CD1c-positive myeloid dendritic cell (primary cell): ENCODE results near the gene EIF3CL.
"Not testable (repeated sequence)": the region's sequence is repeated elsewhere in the genome, so short reads cannot be mapped to it uniquely, and the experiment has no call there.

Experiments used
- DNase-seq: peaks from one replicate; pipeline ENCODE4 v3.0.0-alpha.2; 2016; ENCODE audit errors: extremely low spot score

Gene EIF3CL, protein sequence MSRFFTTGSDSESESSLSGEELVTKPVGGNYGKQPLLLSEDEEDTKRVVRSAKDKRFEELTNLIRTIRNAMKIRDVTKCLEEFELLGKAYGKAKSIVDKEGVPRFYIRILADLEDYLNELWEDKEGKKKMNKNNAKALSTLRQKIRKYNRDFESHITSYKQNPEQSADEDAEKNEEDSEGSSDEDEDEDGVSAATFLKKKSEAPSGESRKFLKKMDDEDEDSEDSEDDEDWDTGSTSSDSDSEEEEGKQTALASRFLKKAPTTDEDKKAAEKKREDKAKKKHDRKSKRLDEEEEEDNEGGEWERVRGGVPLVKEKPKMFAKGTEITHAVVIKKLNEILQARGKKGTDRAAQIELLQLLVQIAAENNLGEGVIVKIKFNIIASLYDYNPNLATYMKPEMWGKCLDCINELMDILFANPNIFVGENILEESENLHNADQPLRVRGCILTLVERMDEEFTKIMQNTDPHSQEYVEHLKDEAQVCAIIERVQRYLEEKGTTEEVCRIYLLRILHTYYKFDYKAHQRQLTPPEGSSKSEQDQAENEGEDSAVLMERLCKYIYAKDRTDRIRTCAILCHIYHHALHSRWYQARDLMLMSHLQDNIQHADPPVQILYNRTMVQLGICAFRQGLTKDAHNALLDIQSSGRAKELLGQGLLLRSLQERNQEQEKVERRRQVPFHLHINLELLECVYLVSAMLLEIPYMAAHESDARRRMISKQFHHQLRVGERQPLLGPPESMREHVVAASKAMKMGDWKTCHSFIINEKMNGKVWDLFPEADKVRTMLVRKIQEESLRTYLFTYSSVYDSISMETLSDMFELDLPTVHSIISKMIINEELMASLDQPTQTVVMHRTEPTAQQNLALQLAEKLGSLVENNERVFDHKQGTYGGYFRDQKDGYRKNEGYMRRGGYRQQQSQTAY

DNA sequence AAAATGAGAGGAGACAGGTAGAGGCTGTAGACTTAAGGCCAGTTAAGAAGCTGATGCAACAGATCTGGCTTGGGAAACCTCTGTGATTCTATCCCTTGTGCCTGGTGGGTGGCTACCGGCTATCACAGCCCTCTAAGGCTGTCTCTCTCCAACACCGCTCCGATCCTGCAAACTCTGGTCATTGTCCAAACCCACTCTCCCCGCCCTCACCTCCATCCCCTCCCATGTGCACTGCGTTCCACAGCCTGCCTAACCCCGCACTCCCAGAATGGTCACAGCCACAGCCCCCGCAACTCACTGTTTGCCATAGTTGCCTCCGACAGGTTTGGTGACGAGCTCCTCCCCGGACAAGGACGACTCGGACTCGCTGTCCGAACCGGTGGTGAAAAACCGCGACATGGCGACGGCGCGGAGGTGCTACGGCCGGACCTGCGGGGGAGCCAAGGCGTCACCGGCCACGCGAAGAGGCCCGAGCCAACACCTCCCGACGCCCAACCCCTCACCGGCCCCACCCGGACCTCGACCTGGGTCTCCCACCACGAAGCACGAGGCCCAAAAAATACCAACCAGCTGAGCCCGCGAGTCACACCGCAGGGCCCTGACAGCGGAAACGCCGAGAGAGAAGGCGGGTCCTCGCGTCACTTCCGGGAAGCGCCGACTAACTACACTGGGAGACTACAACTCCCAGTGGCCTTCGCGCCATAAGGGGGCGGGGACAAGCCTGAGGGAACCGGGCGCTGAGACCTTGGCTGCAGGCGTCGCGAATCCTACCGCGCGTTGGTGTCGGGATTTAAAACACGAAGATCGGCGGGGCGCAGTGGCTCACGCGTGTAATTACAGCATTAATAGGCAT, at the start of gene EIF3CL:
EIF3CL (minus strand) TSS at position 622 of the 853 bp plus-strand sequence; CDS start at position 399, 223 bp downstream.
- DNase-seq, result not testable (repeated sequence)

DNA sequence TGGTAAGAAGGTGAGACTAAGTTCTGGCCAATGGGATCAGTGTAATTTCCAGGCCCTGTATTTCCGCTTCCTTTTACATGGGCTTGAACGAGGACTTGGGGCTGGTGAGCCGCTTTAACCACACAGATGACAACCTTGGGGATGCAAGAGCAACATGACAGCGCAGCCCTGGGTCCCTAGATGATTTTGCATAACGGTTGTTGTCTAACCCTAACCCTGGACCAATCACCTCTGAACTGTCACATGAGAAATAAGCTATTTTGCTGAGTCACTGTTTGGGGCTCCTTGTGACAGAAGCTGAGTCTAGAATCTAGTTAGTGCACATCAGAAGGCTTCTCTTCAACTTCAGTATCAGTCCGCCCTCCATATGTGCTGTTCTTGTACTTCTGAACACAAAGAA, 43.4 kb upstream of the EIF3CL start:
- not testable (repeated sequence) for DNase-seq

DNA sequence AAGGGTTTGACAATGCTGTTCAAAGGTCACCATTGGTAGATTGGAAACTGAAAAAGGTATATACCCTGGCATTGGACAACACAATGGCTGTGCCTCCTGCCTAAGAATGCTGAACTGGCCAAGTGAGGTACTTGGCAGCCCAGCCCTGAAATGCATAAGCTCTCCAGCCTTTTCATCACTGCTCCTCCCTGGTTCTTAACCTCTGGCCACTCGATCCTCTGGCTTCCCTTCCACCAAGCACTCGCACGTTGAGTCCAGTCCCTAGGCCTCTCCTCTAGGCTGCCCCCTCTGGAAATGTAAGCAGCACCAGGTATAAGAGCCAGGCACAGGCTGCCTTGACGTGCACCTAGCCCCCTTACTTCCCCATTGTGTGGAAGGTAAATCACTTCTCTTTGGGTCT, 42.7 kb upstream of the EIF3CL start:
- DNase-seq, result not testable (repeated sequence)

DNA sequence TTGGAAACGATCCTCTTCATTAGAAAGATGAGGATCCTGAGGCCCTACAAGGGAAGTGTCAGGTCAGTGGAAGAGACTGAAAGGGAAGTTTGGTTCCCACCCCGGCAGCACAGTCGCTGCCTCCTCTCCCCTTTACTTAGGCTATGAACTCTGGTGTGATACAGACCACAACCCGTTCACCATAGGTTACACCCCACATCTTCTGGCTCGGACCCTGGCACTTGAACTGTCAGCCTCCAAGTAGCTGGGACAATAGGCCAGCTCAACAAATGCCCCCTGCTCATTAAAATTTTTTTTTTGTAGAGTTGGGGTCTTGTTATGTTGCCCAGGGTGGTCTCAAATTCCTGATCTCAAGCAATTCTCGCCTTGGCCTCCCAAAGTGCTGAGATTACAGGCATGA, 40.3 kb upstream of the EIF3CL start:
- DNase-seq, result not testable (repeated sequence)

DNA sequence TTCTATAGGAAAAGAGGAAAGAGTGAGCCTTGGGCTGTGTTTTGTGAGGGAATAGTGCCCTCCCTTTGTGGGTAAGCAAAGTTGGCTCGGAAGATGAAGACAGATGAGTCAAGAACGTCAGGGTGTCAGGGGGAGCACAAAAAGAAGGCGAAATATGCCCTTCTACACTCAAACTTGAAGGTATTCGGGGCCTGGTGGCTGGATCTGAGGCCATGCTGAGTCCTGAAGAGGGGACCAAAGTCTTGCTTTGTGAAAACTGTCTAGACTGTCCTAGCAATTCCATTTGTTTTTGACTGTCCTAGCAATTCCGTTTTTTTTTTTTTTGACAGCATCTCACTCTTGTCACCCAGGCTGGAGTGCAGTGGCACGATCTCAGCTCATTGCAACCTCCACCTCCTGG, 35.3 kb upstream of the EIF3CL start:
- DNase-seq, result not testable (repeated sequence)

DNA sequence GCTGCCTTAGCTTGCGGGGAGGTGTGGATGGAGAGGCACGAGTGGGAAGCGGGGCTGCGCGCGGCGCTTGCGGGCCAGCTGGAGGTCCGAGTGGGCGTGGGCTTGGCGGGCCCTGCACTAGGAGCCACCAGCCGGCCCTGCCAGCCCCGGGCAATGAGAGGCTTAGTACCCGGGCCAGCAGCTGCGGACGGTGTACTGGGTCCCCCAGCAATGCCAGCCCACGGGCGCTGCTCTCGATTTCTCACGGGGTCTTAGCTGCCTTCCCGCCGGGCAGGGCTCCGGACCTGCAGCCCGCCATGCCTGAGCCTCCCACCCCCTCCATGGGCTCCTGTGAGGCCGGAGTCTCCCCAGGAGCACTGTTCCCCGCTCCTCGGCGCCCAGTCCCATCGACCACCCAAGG, 31.7 kb upstream of the EIF3CL start:
- not testable (repeated sequence) for DNase-seq

DNA sequence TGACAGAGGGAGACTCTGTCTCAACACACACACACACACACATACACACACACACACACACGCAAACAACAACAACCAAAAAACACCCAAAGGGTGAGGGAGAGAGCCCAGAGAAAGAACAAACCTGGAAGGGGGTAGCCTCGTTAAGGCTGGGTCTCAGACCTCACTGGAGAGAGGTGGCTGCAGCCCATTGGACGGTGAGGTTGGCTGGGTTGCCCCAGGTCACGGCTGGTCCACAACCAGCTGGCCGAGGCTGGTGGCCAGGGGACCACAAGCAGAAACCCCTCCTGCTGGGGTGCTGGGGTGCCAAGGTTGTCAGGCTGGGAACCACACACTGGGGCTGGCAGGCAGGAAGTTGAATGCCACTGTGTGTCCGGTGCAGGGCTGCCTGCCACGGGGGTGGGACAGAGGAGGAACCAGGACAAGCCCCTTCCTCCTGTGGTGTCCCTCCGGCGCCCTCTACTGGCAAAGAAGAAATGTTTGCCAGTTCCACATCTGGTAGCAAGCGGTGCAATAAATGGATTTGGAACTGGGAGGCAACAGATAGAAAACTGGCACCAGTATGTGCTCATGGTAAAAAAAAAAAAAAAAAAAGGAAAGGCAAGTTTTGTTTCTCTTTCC, 22.5 kb upstream of the EIF3CL start:
- DNase-seq, result not testable (repeated sequence)

DNA sequence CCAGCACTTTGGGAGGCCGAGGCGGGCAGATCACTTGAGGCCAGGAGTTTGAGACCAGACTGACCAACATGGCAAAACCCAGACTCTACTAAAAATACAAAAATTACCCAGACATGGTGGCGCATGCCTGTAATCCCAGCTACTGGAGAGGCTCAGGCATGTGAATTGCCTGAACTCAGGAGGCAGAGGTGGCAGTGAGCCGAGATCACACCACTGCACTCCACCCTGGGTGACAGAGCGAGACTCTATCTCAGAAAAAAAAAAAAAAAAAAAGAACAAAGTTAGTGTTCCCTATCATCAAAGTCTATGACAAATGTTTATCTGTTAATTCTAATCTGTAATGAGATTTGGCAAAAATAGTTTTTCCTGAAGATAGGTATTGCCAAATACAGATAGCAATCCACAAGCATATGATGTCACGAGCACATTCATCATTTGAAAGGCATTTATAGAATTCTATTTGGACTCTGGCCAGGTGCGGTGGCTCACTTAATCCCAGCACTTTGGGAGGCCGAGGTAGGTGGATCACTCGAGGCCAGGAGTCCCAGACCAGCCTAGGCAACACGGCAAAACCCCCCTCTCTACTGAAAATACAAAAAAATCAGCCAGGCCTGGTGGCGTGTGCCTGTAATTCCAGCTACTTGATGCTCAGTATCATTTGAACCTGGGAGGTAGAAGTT, 17.6 kb upstream of the EIF3CL start:
- DNase-seq, result not testable (repeated sequence)

DNA sequence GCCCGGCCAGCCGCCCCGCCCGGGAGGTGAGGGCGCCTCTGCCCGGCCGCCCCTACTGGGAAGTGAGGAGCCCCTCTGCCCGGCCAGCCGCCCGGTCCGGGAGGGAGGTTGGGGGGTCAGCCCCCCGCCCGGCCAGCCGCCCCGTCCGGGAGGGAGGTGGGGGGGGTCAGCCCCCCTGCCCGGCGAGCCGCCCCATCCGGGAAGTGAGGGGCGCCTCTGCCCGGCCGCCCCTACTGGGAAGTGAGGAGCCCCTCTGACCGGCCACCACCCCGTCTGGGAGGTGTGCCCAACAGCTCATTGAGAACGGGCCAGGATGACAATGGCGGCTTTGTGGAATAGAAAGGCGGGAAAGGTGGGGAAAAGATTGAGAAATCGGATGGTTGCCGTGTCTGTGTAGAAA, 13.4 kb upstream of the EIF3CL start:
- DNase-seq, result not testable (repeated sequence)

DNA sequence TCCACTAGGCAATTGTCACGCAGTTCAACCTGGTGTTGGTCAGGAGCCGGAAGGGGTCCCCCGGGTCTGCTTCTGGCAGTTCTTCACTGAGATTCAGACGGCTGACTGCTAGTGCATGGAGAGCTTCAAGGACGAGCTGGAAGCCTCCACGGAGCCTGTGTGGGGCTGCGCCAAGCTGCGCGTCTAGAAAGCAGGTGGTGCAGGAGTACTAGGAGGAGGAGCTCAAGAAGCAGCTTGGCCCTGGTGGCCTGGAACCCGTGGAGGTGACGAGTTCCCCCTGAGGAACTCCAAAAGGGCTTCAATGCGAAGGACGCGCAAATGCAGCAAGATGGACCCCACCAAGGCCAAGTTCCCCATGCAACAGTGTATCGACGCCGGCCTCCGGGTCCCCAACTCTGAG, 10.9 kb upstream of the EIF3CL start:
- DNase-seq, result not testable (repeated sequence)

DNA sequence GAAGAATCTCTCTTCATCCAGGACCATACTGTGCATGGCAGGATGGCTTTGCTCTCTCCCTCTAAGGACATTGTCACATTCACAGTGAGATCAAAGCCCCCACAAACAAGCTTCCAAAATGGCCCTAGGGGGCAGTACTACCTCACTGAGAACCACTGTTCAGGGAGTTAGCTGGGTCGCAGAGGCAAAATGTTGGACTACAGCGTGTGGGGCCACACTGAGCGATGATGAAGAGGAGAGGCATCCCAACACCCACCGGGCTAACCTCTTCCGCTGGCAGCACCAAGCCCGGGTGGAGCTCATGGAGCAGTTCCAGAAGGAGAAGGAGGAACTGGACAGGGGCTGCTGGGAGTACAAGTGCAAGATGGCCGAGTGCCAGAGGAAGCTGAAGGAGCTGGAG, 9.9 kb upstream of the EIF3CL start:
- DNase-seq, result not testable (repeated sequence)

DNA sequence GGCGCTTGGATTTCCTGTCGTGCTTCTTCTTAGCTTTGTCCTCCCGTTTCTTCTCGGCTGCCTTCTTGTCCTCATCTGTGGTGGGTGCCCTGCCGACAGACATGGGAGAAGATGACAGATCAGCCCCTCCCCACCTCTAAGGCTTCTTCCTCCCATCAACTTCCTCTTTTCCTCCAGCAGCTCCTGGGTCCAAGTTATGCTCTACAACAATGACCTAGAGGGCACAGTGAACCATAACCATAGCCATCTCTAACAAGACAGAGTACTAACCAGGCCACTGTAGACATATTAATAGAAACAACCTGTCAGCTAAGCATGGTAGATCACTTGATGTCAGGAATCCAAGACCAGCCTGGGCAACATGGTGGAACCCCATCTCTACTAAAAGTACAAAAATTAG, 11.6 kb downstream of the EIF3CL start:
- not testable (repeated sequence) for DNase-seq

DNA sequence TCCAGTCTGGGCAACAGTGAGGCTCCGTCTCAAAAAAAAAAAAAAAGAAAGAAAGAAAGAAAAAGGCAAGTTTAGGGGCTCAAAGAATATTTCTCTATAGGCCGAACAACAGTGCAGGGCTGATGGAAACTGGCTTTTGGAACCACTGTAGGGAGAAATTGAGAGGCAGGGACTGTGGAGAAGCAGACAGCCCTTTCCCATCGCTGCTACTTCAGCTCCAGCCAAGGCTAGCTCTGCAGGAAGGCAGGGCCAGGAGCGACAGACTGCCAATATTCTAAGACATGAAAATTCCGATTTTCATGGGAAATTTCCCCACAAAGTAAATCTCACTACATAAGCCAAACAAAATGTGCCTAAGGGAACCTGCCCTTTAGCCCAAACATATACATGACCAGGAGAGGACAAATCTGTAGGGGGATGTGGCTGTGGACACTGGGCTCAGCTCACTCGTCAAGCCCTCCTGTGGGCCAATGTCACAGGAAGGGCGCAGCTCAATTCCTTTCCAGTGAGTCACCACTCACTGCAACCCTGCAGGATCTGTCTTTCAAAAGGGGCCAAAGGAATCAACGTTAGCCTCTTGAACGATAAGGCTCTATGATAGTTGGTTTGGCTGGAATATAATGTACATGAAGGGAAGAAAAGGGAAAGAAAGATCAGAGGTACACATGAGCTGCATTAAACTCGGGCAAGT, 21.3 kb downstream of the EIF3CL start:
- not testable (repeated sequence) for DNase-seq

DNA sequence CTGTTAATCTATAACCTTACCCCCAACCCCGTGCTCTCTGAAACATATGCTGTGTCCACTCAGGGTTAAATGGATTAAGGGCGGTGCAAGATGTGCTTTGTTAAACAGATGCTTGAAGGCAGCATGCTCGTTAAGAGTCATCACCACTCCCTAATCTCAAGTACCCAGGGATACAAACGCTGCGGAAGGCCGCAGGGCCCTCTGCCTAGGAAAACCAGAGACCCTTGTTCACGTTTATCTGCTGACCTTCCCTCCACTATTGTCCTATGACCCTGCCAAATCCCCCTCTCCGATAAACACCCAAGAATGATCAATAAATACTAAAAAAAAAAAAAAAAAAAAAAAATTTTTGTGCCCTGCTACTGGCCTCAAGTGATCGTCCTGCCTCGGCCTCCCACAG, 25.8 kb downstream of the EIF3CL start:
- not testable (repeated sequence) for DNase-seq

DNA sequence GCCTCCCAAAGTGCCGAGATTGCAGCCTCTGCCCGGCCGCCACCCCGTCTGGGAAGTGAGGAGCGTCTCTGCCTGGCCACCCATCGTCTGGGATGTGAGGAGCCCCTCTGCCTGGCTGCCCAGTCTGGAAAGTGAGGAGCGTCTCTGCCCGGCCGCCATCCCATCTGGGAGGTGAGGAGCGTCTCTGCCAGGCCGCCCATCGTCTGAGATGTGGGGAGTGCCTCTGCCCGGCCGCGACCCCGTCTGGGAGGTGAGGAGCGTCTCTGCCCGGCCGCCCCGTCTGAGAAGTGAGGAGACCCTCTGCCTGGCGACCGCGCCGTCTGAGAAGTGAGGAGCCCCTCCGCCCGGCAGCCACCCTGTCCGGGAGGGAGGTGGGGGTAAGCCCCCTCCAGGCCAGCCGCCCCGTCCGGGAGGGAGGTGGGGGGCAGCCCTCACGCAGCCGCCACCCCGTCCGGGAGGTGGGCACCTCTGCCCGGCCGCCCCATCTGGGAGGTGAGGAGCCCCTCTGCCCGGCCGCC, 26.5 kb downstream of the EIF3CL start:
- DNase-seq, result not testable (repeated sequence)

DNA sequence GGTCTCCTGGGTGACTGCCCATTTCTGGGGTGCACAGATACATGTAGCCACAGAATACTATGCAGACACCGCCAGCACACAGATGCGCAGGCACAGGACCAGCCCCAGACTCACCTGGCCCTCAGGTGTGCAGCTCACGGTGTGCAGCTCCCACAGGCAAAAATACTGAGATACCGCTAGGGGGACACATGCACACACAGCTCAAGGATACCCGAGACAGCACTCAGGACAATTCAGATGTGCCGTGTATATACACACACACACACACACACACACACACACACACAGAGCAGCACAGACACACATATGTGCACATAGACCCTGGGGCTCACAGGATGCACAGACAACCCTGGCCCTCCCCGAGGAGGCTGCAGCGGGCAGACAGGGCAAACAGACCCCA, 28.5 kb downstream of the EIF3CL start:
- not testable (repeated sequence) for DNase-seq

DNA sequence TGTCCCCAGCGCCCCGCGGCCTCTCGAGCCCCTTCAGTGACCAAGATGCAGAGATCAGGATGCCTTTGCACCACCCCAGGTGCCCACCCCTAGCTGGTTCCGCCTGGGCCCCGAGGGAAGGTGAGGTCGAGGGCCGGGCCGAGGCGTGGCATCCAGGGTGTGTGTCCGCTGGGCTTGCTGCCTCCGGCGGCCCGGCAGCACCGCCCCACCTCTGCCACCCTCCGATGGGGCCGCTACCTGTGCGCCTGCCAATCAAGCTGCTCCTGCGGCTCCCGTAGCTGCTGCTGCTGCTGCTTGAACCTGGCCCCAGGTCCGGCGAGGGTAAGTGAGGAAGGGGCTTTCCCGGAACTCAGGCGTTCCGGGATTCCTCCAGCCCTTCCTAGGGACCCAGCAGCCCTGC, 29.4 kb downstream of the EIF3CL start:
- DNase-seq, result not testable (repeated sequence)

DNA sequence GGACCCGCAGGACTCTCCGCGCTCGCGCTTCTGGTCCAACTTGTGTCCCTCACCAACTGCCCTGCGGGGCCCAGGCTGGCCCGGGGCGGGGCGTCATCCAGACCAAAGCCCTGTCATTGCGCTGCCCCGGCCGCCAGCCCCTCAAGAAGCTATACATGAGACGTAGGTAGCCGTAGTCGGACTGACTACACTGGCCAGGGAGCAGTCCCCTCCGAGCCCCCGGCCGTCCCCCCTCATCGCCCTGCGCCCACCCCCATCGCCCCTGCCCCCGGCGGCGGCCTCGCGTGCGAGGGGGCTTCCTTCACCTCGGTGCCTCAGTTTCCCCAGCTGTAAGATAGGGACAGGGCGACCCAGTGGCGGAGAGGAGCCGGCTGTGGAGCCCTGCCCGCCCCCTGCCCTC, 35.7 kb downstream of the EIF3CL start:
- DNase-seq, result not testable (repeated sequence)

DNA sequence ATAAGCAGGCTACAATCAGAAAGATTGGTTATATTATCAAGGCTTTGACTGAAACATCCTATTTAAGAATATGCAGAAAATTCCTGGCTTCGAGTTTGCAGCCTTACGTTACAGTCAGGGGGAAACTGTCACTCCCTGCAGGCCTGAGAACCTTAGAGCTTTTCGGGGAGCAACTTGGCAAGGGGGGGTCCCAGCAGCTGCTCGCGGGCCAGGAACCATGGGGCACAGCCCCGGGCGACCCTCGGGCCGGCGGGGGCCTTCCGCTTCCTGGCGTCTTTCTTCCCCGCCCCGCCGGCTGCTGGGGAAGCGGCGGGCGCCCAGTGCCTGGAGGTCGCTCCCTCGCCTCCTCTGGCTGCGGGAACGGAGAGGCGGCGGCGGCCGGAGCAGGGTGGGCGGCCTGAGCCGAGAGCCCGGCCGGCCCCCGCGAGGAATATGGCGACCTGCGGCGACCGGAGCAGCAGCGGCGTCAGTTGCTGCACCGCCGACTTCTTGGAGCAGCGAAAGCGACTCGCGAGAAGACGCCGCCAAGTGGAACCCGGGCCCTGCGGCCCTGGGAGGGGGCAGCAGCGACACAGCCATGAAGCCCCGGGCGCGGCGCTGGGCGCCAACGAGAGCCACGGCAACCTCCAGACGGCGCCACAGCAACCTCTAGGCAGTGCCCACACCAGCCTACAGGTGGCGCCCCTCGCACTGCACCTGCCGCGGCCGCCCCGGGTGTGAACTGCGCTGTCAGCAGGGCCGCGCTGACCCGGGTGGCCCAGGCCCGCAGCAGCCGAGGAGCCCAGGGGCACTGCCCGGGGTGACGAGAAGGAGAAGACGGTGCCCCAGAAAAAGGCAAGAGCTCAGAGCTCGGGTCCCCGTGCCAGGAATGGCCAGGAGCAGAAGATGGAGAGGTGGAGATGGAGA, 39.1 kb downstream of the EIF3CL start:
- DNase-seq, result not testable (repeated sequence)
